ENCODE data around the gene ELK1.
"Not testable (repeated sequence)": the region's sequence is repeated elsewhere in the genome, so short reads cannot be mapped to it uniquely, and the experiment has no call there.

Gene ELK1

DNA sequence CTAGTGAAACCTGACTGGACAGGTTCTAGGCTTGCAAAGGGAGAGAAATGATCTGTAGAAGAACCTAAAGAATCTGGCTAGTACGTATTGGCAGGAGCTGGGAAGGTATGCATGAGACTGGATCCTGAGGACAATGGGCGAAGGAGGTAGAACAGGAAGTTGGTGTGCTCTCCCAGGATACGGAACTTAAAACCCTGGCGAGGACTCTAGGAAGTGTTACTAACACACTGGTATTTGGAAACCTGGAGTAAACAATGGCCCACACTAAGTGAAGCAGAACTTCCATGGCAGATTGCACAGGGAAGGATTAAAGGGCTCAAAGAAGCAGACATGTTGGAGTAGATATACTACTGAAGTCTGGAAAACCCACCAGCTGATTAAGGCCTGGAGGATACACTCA is 39.9 kb downstream of the ELK1 start:
- no peak for DNase-seq

DNA sequence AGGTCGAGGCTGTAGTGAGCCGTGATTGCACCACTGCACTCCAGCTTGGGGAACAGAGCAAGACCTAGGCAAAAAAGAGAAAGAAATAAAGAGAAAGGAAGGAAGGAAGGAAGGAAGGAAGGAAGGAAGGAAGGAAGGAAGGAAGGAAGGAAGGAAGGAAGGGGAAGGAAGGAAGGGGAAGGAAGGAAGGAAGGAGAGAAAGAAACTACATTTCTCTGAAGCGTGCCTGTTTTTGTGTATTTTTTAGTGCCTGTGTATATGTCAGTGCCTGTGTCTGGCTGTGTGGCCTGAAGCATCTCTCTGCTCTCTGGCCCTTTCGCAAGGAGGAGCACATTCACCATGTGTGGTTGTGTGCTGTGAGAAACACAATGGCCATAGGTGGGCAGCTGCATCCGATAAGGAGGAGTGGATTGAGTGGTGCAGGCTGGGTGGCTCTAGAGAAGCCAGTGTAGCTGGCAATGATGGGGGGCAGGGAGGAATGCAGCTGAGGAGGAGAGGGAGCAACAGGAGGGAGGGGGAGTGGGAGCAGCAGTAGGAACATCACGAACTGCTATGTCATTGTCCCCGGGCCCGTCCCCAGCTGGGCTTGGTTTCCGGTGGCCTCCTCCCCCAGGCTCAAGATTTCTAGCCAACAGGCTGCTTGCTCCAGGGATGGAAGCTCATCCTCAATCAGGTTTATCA is 42.1 kb downstream of the ELK1 start:
- DNase-seq = no peak

DNA sequence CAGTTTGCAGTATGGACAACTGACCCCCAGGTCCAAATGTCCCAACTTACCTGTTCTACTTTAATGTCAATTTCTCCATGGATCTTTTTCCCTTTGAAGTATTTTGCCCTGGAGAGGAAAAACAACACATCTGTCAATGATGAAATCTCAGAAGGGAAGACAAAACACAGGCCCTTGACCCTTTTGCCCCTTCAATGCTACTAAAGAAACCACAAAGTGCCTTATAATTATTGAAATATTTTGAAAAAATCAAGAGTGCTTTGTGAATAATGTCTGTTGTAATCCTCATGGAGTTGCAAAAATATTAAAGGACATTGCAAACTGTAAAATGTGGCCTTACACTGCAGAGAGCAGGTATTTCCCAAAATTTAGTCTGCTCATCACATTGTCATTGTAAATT is 43.3 kb downstream of the ELK1 start:
- DNase-seq = no peak

DNA sequence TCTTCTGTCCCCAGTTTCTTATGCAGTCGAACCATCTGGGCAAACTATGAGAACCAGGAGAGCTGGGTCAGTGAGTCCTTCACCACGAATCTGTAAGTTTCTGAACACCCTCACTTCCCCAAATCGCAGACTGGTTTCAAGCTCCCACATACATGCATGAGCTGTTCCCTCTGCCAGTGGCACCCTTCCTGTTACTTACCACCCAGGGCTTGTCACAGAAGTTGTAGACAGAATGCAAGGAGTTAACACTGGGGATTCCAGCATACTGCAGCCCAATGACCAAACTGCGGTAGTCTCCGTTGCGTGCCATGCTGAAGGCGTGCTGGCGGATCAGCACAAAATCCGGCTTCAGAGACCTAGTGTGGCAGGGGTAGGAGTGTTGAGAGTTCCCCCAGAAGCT is 45.3 kb downstream of the ELK1 start:
- DNase-seq = no peak

DNA sequence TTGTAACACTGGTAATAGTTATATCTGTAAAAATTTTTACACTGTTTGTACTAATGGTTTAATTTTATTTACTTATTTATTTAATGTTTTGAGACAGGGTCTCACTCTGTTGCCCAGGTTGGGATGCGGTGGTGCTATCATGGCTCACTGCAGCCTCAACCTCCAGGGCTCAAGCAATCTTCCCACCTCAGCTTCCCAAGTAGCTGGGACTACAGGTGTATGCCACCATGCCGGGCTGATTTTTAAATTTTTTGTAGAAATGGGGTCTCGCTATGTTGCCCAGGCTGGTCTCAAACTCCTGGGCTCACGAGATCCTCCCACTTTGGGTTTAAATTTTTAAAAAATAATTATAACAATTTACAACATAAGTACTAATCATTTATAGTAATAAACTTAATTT is 47.2 kb downstream of the ELK1 start:
- not testable (repeated sequence) for DNase-seq

DNA sequence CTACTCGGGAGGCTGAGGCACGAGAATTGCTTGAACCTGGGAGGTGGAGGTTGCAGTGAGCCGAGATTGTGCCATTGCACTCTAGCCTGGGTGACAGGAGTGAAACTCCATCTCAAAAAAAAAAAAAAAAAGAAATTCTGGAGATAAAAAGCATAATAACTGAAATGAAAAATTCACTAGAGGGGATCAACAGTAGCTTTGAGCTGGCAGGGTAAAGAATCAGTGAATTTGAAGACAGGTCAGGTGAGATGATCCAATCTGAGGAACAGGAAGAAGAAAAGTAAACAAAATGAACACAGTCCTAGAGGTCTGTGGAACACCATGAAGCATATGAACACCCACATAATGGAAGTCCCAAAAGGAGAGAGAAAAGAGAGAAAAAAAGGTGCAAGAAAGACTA is 53.1 kb downstream of the ELK1 start:
- no peak for DNase-seq

DNA sequence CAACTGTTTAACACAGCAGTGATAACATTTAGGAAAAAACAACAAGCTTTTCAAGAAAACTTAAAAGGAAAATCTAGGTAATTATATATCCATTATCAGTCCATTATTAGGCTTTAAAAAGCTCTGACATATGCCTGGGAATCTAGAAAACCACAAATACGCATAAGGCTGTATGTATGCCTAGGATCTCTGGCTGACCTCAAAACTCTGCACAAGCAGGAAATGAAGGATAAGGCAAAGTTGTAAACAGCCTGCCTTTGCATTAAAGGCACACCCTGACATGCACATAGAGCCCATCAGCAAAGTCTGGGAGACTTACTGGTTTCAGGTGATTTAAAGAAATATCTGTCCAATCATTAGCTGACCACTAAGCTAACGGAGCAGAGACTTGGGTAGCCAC is 54.1 kb downstream of the ELK1 start:
- DNase-seq = no peak

DNA sequence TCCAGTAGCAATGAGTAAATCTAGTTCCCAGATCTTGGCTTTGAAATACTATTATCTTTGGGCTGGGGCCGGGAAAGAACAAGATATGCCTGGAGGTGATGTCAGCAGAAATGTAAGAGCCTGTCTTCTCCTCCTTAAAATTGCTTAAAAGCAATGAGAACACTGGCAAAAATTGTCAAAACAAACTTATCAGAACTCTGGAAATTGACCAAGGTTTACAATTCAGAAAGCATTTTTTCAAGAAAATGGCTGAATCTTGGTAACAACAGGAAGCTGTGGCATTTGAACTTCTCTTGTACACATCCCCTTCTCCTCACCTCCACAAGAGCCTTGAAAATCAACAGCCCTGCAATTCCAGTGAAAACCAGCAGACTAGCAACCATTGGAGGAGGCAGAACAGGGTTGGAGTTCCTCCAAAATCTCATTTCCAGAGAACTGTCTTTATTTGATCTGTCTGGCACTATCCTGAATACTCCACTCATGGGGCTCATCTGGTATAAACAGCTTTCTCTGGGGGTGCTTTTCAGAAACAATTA is 54.6 kb downstream of the ELK1 start:
- DNase-seq = no peak

DNA sequence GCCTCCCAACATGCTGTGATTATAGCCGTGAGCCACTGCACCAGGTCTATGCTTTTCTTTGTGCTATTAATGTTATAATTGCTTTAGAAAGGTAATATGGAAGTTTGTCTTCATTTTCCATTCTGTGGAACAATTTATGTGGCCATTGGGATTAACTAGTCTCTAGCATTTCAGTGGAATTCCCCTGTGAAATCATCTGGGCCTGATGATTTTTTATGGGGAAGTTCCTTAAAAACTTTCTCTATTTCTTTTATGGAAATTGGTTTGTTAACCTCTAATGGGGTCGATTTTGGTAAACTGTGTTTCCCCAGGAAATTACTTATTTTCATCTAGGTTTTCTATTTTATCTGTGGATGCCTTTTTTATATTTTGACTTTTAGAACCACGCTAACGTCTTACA is 56.8 kb downstream of the ELK1 start:
- DNase-seq = no peak

DNA sequence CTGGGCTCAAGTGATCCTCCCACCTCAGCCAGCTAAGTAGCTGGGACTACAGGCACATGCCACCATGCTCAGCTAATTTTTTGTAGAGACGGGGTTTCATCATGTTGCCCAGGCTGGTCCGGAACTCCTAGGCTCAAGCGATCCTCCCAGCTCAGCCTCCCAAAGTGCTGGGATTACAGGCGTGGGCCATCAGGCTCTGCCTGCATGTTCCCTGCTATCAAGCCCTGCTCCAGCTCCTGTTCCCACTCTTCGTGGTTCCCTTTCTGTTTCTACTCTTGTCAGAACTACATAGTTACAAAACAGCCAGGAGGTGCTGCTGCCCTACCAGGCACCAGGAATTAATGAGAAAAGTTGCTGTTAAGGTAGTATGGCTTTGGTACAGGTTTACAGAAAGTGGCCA is 59.4 kb downstream of the ELK1 start:
- DNase-seq = no peak

DNA sequence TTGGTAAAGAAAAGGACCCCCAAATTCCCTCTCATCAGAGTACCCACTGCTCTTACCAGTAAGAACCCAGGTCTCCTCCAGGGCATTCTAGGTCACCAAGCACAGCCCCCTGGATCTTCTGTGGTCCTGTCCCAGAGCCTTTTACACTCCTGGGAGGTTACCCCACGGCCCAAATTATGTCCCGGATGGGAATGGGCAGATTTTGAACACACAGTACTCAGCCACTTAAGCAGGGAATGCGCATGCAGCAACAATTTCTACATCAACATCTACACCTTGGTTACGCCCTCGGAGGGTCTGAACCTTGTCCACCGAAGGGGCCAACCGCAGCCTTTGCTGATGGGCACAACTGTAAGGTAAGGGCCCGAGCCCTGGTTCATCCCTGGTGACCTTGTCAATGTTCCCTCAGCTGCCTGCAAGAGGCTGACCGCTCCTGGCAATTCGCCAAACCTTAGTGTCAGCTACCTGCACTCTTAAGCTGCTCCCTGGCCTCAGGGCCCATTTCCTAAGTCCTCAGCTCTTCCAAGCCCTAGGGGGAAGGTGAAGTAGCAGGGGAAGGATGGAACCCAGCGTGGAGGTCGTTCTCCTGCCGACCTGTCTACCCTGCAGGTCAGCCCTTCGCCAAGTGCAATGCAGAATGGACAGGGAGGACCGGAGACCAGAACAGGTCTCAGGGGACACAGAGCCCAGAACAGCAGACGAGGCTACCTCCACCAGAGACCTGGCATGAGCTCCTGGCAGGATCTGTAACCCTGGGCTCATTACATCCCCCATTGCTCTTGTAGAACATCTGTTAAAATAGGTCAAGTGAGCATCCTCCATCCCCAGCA is 62.2 kb downstream of the ELK1 start:
- DNase-seq = no peak

DNA sequence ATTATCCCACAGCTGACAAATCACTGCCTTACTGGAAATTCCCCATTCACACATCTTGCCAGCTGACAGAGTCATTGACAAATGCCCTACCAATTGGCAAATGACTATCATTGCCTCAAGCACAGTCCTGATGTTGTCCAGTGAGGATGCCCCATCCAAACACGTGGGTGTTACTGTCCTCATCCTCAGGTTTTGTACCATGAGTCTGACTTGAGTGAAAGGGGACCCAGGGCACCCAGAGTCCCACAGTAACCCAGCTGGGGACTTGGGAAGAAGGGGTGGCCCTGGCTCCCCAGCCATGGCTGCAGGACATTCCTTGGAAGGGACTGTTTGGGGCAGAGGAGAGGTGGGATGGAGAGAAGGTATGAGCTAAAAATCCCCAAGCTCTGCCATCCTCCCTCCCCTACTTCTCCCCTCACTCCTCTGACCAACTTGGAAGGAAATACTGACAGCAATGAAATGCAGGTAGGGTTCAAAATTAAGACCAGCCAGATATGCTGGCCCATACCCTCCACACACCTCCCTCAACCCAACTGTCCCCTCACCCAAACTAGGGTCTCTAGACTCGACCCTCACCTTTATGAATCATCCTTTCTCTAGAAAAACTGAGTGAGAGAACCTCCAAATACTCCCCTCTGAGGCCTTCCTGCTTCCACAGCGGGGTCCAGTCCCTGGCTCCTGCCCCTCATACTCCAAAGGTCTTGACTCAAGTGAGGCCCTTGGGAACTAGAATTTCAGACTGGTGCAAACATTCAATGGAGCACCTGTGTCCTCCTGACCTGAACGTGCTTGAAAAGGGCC is 63.1 kb downstream of the ELK1 start:
- DNase-seq = no peak

DNA sequence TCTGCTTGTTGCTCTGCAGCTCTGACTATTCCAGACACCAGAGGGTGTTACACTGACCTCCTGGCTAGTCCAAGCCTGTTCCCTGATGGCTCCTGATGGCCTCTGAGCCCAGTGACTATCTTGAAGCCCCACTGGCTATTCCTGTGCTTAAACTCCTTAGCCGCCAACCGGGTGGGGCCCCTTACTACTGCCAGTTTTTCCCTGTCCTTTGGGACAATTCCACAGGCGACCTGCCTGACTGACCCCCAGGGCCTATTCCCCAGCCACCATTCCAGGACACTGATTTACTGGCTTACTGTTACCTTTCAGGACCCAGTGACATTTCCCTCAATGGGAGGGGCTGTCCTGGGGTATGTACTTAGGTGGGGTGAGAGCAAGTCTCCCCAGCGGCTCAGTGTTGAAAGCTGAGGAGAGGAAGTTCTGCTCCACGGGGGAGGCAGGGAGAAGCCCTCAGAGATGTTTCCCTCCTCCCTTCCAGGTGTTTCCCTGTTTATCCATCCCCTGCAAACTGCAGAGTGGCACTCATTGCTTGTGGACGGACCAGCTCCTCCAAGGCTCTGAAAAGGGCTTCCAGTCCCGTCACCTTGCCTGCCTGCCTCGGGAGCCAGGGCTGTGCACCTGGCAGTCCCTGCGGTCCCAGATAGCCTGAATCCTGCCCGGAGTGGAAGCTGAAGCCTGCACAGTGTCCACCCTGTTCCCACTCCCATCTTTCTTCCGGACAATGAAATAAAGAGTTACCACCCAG is 64.1 kb downstream of the ELK1 start:
- no peak for DNase-seq

Data from NCI-H1105 treated with DMSO at 0.1 percent for 48 hours (cell line).